SKM-1 treated with dmso at 0.1 percent for 144 hours (cell line): Measurements from ENCODE around the gene TFEB.

Experiments
- DNase-seq: peaks from one replicate; lab custom pipeline; 2025; ENCODE audit not compliant: unreplicated experiment; lab: John Stamatoyannopoulos, UW

The TFEB gene

GRCh38 chr6:41655176-41655575 lies 80.2 kb downstream of the TFEB start:
- no peak for DNase-seq

- DNase-seq, result no peak
Observed at GRCh38 chr6:41654698-41655151, 80.7 kb downstream of the TFEB start.

GRCh38 chr6:41654151-41654697 lies 81.2 kb downstream of the TFEB start:
- DNase-seq, result no peak

- no peak for DNase-seq
Observed at GRCh38 chr6:41653691-41654090, 81.7 kb downstream of the TFEB start.

- no peak for DNase-seq
Observed at GRCh38 chr6:41652866-41653652, 82.3 kb downstream of the TFEB start.

GRCh38 chr6:41651962-41652657 lies 83.3 kb downstream of the TFEB start:
- no peak for DNase-seq

GRCh38 chr6:41651246-41651961 lies 84.0 kb downstream of the TFEB start:
- no peak for DNase-seq

- DNase-seq, result no peak
Observed at GRCh38 chr6:41650120-41650519, 85.3 kb downstream of the TFEB start.

- DNase-seq, result no peak
Observed at GRCh38 chr6:41649596-41649995, 85.8 kb downstream of the TFEB start.

GRCh38 chr6:41648921-41649320 lies 86.5 kb downstream of the TFEB start:
- DNase-seq, result no peak

GRCh38 chr6:41648070-41648585 lies 87.3 kb downstream of the TFEB start:
- DNase-seq, result no peak

GRCh38 chr6:41647061-41647511 lies 88.3 kb downstream of the TFEB start:
- no peak for DNase-seq

GRCh38 chr6:41646026-41646795 lies 89.2 kb downstream of the TFEB start:
- DNase-seq, result no peak

- DNase-seq, result no peak
Observed at GRCh38 chr6:41645007-41645618, 90.3 kb downstream of the TFEB start.

- DNase-seq, result no peak
Observed at GRCh38 chr6:41644297-41644879, 91.0 kb downstream of the TFEB start.

- no peak for DNase-seq
Observed at GRCh38 chr6:41643899-41644269, 91.5 kb downstream of the TFEB start.

- DNase-seq, result no peak
Observed at GRCh38 chr6:41642960-41643898, 92.2 kb downstream of the TFEB start.

GRCh38 chr6:41642090-41642959 lies 93.1 kb downstream of the TFEB start:
- DNase-seq, result no peak
